Measurements from ENCODE around the gene ACKR2. TPM values are rescaled to one million over a fixed set of nuclear protein-coding genes. Genes with fewer than 3 reads are reported as not detected.

ACKR2 gene
- total RNA-seq, 6 experiments from 2014 or later = 0.09 to 0.10 (median 0.10) TPM; not detected in 3

DNA sequence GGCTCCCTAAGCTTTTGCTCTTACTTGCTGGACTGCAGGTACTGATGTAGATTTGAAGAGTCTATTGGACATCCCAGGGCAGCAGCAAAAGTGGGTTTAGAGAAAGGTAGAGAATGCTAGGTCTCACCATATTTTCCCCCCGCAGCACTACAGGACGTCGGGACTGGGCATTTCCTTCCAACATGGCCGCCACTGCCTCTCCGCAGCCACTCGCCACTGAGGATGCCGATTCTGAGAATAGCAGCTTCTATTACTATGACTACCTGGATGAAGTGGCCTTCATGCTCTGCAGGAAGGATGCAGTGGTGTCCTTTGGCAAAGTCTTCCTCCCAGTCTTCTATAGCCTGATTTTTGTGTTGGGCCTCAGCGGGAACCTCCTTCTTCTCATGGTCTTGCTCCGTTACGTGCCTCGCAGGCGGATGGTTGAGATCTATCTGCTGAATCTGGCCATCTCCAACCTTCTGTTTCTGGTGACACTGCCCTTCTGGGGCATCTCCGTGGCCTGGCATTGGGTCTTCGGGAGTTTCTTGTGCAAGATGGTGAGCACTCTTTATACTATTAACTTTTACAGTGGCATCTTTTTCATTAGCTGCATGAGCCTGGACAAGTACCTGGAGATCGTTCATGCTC lies 55.2 kb downstream of the ACKR2 start:
- H3K27ac Mint-ChIP-seq = no peak overlapping the region
- TF ChIP-seq, protein P1, sequence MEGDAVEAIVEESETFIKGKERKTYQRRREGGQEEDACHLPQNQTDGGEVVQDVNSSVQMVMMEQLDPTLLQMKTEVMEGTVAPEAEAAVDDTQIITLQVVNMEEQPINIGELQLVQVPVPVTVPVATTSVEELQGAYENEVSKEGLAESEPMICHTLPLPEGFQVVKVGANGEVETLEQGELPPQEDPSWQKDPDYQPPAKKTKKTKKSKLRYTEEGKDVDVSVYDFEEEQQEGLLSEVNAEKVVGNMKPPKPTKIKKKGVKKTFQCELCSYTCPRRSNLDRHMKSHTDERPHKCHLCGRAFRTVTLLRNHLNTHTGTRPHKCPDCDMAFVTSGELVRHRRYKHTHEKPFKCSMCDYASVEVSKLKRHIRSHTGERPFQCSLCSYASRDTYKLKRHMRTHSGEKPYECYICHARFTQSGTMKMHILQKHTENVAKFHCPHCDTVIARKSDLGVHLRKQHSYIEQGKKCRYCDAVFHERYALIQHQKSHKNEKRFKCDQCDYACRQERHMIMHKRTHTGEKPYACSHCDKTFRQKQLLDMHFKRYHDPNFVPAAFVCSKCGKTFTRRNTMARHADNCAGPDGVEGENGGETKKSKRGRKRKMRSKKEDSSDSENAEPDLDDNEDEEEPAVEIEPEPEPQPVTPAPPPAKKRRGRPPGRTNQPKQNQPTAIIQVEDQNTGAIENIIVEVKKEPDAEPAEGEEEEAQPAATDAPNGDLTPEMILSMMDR (IDR thresholded peaks at IDR 0.05) = no peak
- peaks cover 30% of the 10 kb centered on the region for H3K27me3 Mint-ChIP-seq (ENCODE audit: insufficient read depth)
- no peaks in the 10 kb centered on the region; the same call in 1 of the 2 replicates for H3K9me3 Mint-ChIP-seq
- DNase-seq = no peak
- no peaks in the 10 kb centered on the region for H3K4me1 Mint-ChIP-seq (ENCODE audit: low read depth)
- no peaks in the 10 kb centered on the region for H3K36me3 Mint-ChIP-seq (ENCODE audit: low read depth)
- H3K4me3 Mint-ChIP-seq = no peak overlapping the region

DNA sequence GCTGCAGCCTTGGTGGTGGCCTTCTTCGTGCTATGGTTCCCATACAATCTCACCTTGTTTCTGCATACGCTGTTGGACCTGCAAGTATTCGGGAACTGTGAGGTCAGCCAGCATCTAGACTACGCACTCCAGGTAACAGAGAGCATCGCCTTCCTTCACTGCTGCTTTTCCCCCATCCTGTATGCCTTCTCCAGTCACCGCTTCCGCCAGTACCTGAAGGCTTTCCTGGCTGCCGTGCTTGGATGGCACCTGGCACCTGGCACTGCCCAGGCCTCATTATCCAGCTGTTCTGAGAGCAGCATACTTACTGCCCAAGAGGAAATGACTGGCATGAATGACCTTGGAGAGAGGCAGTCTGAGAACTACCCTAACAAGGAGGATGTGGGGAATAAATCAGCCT lies 56.0 kb downstream of the ACKR2 start:
- Mint-ChIP-seq H3K9me3 (no peaks in the 10 kb centered on the region; the same call in 1 of the 2 replicates), H3K4me3 (no peak overlapping the region), H3K4me1 (ENCODE audit: low read depth) (no peaks in the 10 kb centered on the region), H3K27ac (no peak overlapping the region), H3K36me3 (ENCODE audit: low read depth) (no peaks in the 10 kb centered on the region), H3K27me3 (ENCODE audit: insufficient read depth) (peaks cover 27% of the 10 kb centered on the region)
- DNase-seq = no peak
- TF ChIP-seq, protein P1 (IDR thresholded peaks at IDR 0.05) = no peak

DNA sequence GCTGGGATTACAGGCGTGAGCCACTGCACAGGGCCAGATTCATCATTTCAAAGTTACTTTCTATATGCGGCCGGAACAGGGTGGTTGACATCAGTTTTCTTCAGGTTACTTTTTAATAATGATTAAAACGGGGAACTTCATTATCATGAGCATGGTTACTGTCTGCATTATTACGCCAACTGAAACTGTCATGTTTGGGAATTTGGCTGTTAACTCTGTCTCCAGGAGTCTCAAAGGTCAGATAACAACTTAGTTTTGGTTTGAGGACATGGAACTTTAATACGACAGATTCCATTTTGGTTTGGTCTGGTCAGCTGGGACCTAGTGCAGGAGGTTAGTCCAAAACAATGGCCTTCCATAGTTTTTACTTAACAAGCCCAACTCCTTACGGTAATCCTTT lies 57.9 kb downstream of the ACKR2 start:
- no peak overlapping the region for H3K4me3 Mint-ChIP-seq

DNA sequence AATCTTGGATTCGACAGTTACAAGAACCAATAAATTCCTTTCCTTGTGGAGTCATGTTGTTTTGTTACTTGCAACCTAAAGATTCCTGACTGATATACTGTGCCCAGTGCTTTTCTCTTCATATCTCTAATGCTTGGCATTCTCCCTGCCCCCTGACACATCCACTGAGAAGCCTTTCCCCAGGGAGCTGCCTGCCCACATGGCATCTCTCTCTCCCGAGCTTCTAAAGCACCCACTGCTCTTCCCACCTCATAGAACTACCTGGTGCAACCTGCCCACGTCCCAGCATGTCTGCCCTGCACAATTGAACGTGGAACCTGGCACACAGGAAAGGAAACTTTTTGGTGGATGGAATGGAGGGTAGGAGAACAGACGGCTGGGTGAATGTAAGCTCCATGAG lies 59.6 kb downstream of the ACKR2 start:
- no peaks in the 10 kb centered on the region for H3K36me3 Mint-ChIP-seq (ENCODE audit: low read depth)
- H3K4me3 Mint-ChIP-seq = no peak overlapping the region
- TF ChIP-seq, protein P1 (IDR thresholded peaks at IDR 0.05) = no peak
- no peaks in the 10 kb centered on the region for H3K4me1 Mint-ChIP-seq (ENCODE audit: low read depth)
- H3K27me3 Mint-ChIP-seq (ENCODE audit: insufficient read depth) = peaks cover 19% of the 10 kb centered on the region
- H3K9me3 Mint-ChIP-seq = no peaks in the 10 kb centered on the region
- no peak for DNase-seq
- H3K27ac Mint-ChIP-seq = no peak overlapping the region

More for the DNA sequence above, 57.9 kb downstream of the ACKR2 start:
- Mint-ChIP-seq H3K27me3 (ENCODE audit: insufficient read depth) (peaks cover 19% of the 10 kb centered on the region), H3K9me3 (no peaks in the 10 kb centered on the region; the same call in 1 of the 2 replicates), H3K4me1 (ENCODE audit: low read depth) (no peaks in the 10 kb centered on the region), H3K27ac (no peak overlapping the region), H3K36me3 (ENCODE audit: low read depth) (no peaks in the 10 kb centered on the region)
- DNase-seq = no peak
- TF ChIP-seq, protein P1 (IDR thresholded peaks at IDR 0.05) = no peak

- H3K27me3 Mint-ChIP-seq (ENCODE audit: insufficient read depth) = peaks cover 20% of the 10 kb centered on the region
- H3K27ac Mint-ChIP-seq = no peak overlapping the region
- H3K4me1 Mint-ChIP-seq (ENCODE audit: low read depth) = no peaks in the 10 kb centered on the region
- no peaks in the 10 kb centered on the region for H3K36me3 Mint-ChIP-seq (ENCODE audit: low read depth)
- no peaks in the 10 kb centered on the region for H3K9me3 Mint-ChIP-seq
- H3K4me3 Mint-ChIP-seq = no peak overlapping the region
- no peak for DNase-seq
- TF ChIP-seq, protein P1 (IDR thresholded peaks at IDR 0.05) = no peak
These were observed 62.4 kb downstream of the ACKR2 start for GRCh38 chr3:42871592-42872196.
